Measurements from ENCODE around the gene PPP1R13L. TPM values are rescaled to one million over a fixed set of nuclear protein-coding genes. Genes with fewer than 3 reads are reported as not detected.

PPP1R13L gene
- total RNA-seq, 1 donor from 2014 or later: 67.9 TPM

- DNase-seq (peak; percentile 90), ATAC-seq (peak; percentile 66)
- Histone ChIP-seq H3K27me3 (no peaks in the 10 kb centered on the region), H3K27ac (peak within 1 kb of the TSS; percentile 97), H3K4me1 (peaks cover 25% of the 10 kb centered on the region), H3K4me3 (peak within 1 kb of the TSS; percentile 77), H3K9me3 (no peaks in the 10 kb centered on the region), H3K36me3 (no peaks in the 10 kb centered on the region)
- intact Hi-C loops (cut with DNase I): no loop called here
- no peak for TF ChIP-seq CTCF (IDR thresholded peaks at IDR 0.05)
These were observed 1.6 kb upstream of the PPP1R13L start, which contains the start of gene POLR1G for GRCh38 chr19:45406226-45407090. TSS of gene POLR1G (plus strand) at chr19:45406644. CDS start at chr19:45406697, 53 bp downstream.

DNA sequence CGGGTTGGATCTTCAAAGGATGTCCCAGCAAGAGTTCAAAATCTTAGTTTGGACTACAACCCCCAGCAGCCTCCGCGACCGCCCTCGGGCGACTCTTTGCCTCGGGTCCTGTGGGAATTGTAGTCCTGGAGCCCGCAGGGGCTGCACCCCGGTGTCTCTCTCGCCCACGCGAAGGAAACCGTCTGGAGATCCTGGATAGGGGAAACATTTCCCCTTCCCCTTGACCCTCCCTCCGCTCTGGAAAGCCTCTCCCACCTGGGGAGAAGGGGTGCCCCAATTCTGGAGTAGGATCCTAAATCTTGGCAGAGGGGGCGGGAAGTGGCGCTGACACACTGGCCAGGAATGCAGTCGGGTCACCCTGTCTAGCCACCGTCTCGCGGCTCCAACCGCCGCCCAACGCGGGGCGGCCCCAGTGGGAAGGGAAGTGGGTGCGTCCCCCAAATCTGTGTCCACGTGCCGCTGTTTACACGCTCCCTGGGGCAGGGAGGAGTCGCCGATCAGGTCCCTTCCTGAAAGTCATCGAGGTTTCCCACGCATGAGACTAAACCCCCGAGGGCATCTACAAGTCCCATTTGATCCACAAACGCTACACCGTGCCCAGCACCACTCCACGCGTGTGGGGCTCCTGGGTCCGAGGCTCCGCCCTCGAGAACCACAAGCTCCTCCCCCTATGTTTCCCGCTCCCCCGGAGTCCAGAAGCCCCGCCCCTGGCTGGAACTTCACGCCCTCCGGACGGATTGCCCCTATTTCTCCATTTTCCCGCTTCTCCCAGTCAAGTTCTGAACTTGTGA lies 761 bp upstream of the PPP1R13L start:
- intact Hi-C loops (cut with DNase I): no loop called here
- Histone ChIP-seq H3K4me3 (peak overlapping the region; percentile 77), H3K27ac (peak overlapping the region; percentile 97), H3K36me3 (no peaks in the 10 kb centered on the region), H3K9me3 (no peaks in the 10 kb centered on the region), H3K4me1 (peaks cover 25% of the 10 kb centered on the region), H3K27me3 (no peaks in the 10 kb centered on the region)
- ATAC-seq (peak; percentile 75), DNase-seq (peak; percentile 95)
- no peak for TF ChIP-seq CTCF (IDR thresholded peaks at IDR 0.05)

GRCh38 chr19:45403781-45404556 lies 900 bp downstream of the PPP1R13L start:
- peak; percentile 52 for TF ChIP-seq CTCF (IDR thresholded peaks at IDR 0.05)
- Histone ChIP-seq H3K9me3 (no peaks in the 10 kb centered on the region), H3K4me3 (peak overlapping the region; percentile 77), H3K27me3 (no peaks in the 10 kb centered on the region), H3K36me3 (no peaks in the 10 kb centered on the region), H3K4me1 (peaks cover 28% of the 10 kb centered on the region), H3K27ac (peak overlapping the region; percentile 97)
- ATAC-seq (peak; percentile 27), DNase-seq (peak; percentile 87)
- intact Hi-C loops (cut with DNase I): no loop called here

- Histone ChIP-seq H3K4me3 (peak overlapping the region; percentile 77), H3K36me3 (no peaks in the 10 kb centered on the region), H3K27ac (peak overlapping the region; percentile 12), H3K9me3 (no peaks in the 10 kb centered on the region), H3K27me3 (no peaks in the 10 kb centered on the region), H3K4me1 (peaks cover 33% of the 10 kb centered on the region)
- no peak for ATAC-seq
- DNase-seq: no peak
- intact Hi-C loops (cut with DNase I): no loop called here
- TF ChIP-seq CTCF (IDR thresholded peaks at IDR 0.05): no peak
These were observed 1.6 kb downstream of the PPP1R13L start for GRCh38 chr19:45403272-45403671.

All from upper lobe of right lung (tissue), 1 donor.